Lung (tissue), 12 donors: ENCODE measurements around the gene A3GALT2. TPM values are rescaled to one million over a fixed set of nuclear protein-coding genes. Genes with fewer than 3 reads are reported as not detected.

Experiments
- ATAC-seq: fragments of 200-7000 bp; cut with Tn5 transposase; one replicate; pipeline ENCODE4 v1.9.1; 2020; ENCODE audit warnings: moderate number of reproducible peaks; ENCODE audit not compliant: insufficient read depth, low FRiP score
- DNase-seq, 3 donors: peaks; one replicate each; pipeline ENCODE4 v3.0.0-alpha.2; 2013 to 2017
- H3K27ac ChIP-seq, 2 donors: one replicate each; pipeline ENCODE4 v1.5.1; 2013; ENCODE audit warnings: mild to moderate bottlenecking in 2 of 2, moderate library complexity in 2 of 2, control low read depth in 1 of 2, inconsistent platforms in 1 of 2, low read depth in 1 of 2, low read length in 1 of 2
- H3K27me3 ChIP-seq, 3 donors: one replicate each; pipeline ENCODE4 v1.5.1; 2013; ENCODE audit warnings: low read length in 2 of 3; ENCODE audit not compliant: control insufficient read depth in 3 of 3, insufficient read depth in 3 of 3
- H3K36me3 ChIP-seq, 4 donors: one replicate each; pipeline ENCODE4 v1.5.1; 2013; ENCODE audit warnings: low read length in 4 of 4, mild to moderate bottlenecking in 1 of 4, moderate library complexity in 1 of 4; ENCODE audit not compliant: control insufficient read depth in 4 of 4, insufficient read depth in 4 of 4
- H3K4me1 ChIP-seq, 5 donors: one replicate each; pipeline ENCODE4 v1.5.1; 2013; ENCODE audit warnings: low read length in 5 of 5, mild to moderate bottlenecking in 2 of 5, moderate library complexity in 1 of 5; ENCODE audit not compliant: control insufficient read depth in 5 of 5, insufficient read depth in 5 of 5
- H3K4me3 ChIP-seq: one replicate; pipeline ENCODE4 v1.5.1; 2013; ENCODE audit warnings: mild to moderate bottlenecking, control low read depth, moderate library complexity
- H3K9ac ChIP-seq, 2 donors: one replicate each; pipeline ENCODE4 v1.5.1; 2013; ENCODE audit warnings: low read length in 2 of 2, control low read depth in 1 of 2; ENCODE audit not compliant: insufficient read depth in 1 of 2
- H3K9me3 ChIP-seq, 4 donors: one replicate each; pipeline ENCODE4 v1.5.1; 2013; ENCODE audit warnings: low read length in 3 of 4, mild to moderate bottlenecking in 1 of 4, moderate library complexity in 1 of 4; ENCODE audit not compliant: control insufficient read depth in 4 of 4, insufficient read depth in 3 of 4
- CTCF ChIP-seq: IDR thresholded peaks from 2 replicates; pipeline ENCODE4 v1.5.1; 2012; ENCODE audit warnings: mild to moderate bottlenecking; ENCODE audit errors: control extremely low read depth, extremely low read depth
- WGBS, 2 donors: extraction: QIAGEN DNeasy Blood & Tissue Kit; methylation state at CpG; one replicate each; pipeline ENCODE4 v1.1.7; 2013; 5-methylcytosine and 5-hydroxymethylcytosine counted together
- polyA plus RNA-seq, 2 donors: library from polyadenylated mRNA; stranded (reverse); fragments of 200-250 nt; gene quantifications; one replicate each; pipeline ENCODE4 v1.2.1, GENCODE V29; 2013
- total RNA-seq, 2 donors: library from RNA; depleted of rRNA in 1 of 2; stranded (reverse); fragments of >200 nt in 1 of 2; gene quantifications; one replicate each; pipeline ENCODE4 v1.2.1, GENCODE V29; 2014 to 2021
- donor health status: control.
- donor health status: control.
- donor health status: Bipolar disorder and iron deficiency.
- donor health status: healthy.
- donor health status: DM: yes; HTN: yes; CAD: no.

Gene A3GALT2
- total and polyA plus RNA-seq, 4 donors, result 0.07 to 0.28 TPM; not detected in 2

- Histone ChIP-seq H3K4me1 (peaks cover 14 to 67% (median 33%) of the 10 kb centered on the region in 5 donors), H3K4me3 (no peak overlapping the region), H3K27me3 (no peaks in the 10 kb centered on the region), H3K27ac (peak overlapping the region in 1 of 2 donors; percentile 75), H3K9me3 (no peaks in the 10 kb centered on the region), H3K36me3 (peaks cover 0 to 2% (median 0%) of the 10 kb centered on the region in 4 donors), H3K9ac (peak overlapping the region; percentile 16 to 65)
- WGBS, 2 donors, result 77 to 79% methylated on average over 5 of the region's 5 CpGs
- TF ChIP-seq CTCF, result no peak
- DNase-seq (peak in 1 of 3 donors; percentile 70), ATAC-seq (no peak)
These were observed 42.6 kb upstream of the A3GALT2 start for GRCh38 chr1:33363470-33363861.

- 72 to 86% methylated on average over 5 of the region's 5 CpGs for WGBS, 2 donors
- peak overlapping the region; percentile 16 to 65 for H3K9ac ChIP-seq
These were observed 42.1 kb upstream of the A3GALT2 start for GRCh38 chr1:33363021-33363420.

GRCh38 chr1:33361532-33362235, 40.8 kb upstream of the A3GALT2 start:
- Histone ChIP-seq H3K27me3 (no peaks in the 10 kb centered on the region), H3K4me1 (peaks cover 11 to 57% (median 28%) of the 10 kb centered on the region in 5 donors), H3K4me3 (no peak overlapping the region), H3K36me3 (peaks cover 0 to under 1% (median 0%) of the 10 kb centered on the region in 4 donors), H3K27ac (peak overlapping the region; percentile 20 to 42), H3K9ac (no peak overlapping the region), H3K9me3 (no peaks in the 10 kb centered on the region)
- peak in 1 of 3 donors; percentile 61 for DNase-seq
- WGBS, 2 donors, result 23 to 50% methylated on average over 11 of the region's 11 CpGs
- no peak for TF ChIP-seq CTCF
- ATAC-seq, result no peak

More at GRCh38 chr1:33363021-33363420, 42.1 kb upstream of the A3GALT2 start:
- no peaks in the 10 kb centered on the region for H3K27me3 ChIP-seq
- peak overlapping the region in 1 of 2 donors; percentile 75 for H3K27ac ChIP-seq
- no peak overlapping the region for H3K4me3 ChIP-seq
- TF ChIP-seq CTCF, result no peak
- DNase-seq (no peak), ATAC-seq (no peak)
- peaks cover 13 to 67% (median 33%) of the 10 kb centered on the region in 5 donors for H3K4me1 ChIP-seq
- peaks cover 0 to 2% (median 0%) of the 10 kb centered on the region in 4 donors for H3K36me3 ChIP-seq
- no peaks in the 10 kb centered on the region for H3K9me3 ChIP-seq
